GM13977 (cell line): Measurements from ENCODE around the gene PLA1A.
A peak's percentile ranks its signal among the peaks of the same experiment; 100 is the strongest.
"Not testable (repeated sequence)": the region's sequence is repeated elsewhere in the genome, so short reads cannot be mapped to it uniquely, and the experiment has no call there.

Experiments
- DNase-seq: peaks from one replicate; pipeline ENCODE4 v3.0.0; 2012; ENCODE audit warnings: low spot score
- in situ Hi-C: fragments of 300-500 bp; cut with MboI; formaldehyde crosslinking; loops from one replicate; pipeline ENCODE4 v1.12.0; 2022; ENCODE audit warnings: low sequenced_read_pairs, low pct_unique_long_range_greater_than_20kb, mixed read lengths, inconsistent platforms; ENCODE audit not compliant: unreplicated experiment
- TF ChIP-seq, protein P1 (sequence below): IDR thresholded peaks from 2 replicates; pipeline ENCODE4 v1.5.1; 2012; ENCODE audit warnings: mild to moderate bottlenecking, control low read depth; ENCODE audit not compliant: insufficient read depth; ENCODE audit errors: extremely low read depth, missing control alignments

PLA1A gene

DNA sequence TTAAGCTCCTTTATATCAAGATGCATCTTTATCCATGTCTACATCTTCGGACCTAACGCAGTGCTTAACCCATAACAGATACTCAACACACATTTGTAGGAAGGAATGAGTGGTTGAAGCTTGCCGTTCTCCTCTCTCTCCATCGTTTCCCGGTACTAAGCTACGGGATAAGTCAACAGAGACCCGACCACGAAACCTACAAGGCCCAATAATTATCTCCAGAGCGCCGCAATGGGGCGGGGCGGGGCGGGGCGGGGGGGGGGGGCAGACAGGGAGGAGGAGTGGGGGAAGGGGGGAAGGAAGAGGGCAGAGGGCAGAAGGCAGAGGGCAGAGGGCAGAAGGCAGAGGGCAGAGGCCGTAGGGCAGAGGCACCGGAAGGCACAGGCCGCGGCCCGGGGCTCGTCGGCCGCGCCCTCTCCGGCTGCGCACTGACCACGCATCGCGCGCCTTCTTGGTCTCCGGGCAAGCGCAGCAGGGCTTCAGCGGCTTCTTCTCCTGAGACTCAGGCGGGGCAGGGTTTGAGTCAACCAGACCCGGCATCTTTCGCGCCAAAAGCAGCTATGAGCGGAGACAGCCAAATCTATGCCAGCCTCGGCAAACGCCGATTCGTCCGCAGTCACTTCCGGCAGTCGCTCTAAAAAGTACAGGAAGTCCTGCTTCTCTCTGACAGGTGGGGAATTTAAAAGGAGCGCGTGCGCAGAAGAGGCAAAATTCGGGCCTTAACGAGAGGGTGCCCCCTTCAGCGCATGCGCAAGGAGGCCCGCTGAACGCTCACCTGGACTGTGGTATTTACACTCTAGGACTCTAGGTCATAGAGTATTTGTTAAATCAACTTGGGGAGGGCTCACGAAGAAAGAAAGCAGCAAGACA lies 79.3 kb downstream of the PLA1A start, which contains the start of gene COX17:
Gene COX17, minus strand, starts transcription at position 636 of the 870 bp plus-strand sequence. Its CDS starts 96 bp downstream, at position 540.
- in situ Hi-C loops: loop anchor here (25.0 kb wide), 1 partner anchor 540 kb away; the partner anchor contains the start of gene TEX55
- DNase-seq: peak; percentile 94
- TF ChIP-seq, protein P1, sequence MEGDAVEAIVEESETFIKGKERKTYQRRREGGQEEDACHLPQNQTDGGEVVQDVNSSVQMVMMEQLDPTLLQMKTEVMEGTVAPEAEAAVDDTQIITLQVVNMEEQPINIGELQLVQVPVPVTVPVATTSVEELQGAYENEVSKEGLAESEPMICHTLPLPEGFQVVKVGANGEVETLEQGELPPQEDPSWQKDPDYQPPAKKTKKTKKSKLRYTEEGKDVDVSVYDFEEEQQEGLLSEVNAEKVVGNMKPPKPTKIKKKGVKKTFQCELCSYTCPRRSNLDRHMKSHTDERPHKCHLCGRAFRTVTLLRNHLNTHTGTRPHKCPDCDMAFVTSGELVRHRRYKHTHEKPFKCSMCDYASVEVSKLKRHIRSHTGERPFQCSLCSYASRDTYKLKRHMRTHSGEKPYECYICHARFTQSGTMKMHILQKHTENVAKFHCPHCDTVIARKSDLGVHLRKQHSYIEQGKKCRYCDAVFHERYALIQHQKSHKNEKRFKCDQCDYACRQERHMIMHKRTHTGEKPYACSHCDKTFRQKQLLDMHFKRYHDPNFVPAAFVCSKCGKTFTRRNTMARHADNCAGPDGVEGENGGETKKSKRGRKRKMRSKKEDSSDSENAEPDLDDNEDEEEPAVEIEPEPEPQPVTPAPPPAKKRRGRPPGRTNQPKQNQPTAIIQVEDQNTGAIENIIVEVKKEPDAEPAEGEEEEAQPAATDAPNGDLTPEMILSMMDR: no peak

DNA sequence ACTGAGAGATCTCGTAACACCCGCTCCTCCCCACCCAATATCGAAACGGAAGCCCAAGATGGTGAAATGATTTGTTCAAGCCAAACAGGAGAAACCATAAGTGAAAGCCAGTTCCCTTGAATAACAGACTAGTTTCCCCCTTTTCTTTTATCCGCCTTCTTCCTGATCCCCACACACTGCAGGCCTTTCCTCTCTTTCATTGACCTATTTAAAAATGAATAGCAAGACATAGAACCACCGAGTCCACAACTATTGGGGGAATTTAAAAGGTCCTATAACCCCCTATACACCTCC lies 79.9 kb downstream of the PLA1A start:
- DNase-seq: no peak
- TF ChIP-seq, protein P1: no peak
- in situ Hi-C loops: loop anchor here (25.0 kb wide), 1 partner anchor 540 kb away; the partner anchor contains the start of gene TEX55

DNA sequence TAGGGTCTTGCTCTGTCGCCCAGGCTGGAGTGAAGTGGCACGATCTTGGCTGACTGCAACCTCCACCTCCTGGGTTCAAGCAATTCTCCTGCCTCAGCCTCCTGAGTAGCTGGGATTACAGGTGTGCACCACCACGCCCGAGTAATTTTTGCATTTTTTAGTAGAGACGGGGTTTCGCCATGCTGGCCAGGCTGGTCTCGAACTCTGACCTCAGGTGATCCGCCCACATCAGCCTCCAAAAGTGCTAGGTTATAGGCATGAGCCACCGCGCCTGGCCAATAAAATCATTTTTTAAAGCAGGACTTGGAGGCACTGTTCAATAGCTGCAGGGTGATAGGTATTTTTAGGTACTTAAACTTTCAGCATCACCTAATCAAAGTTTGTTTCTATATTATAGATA lies 80.5 kb downstream of the PLA1A start:
- not testable (repeated sequence) for DNase-seq
- in situ Hi-C loops: loop anchor here (25.0 kb wide), 1 partner anchor 541 kb away; the partner anchor contains the start of gene TEX55
